Astrocyte of the cerebellum (primary cell): Measurements from ENCODE around the gene KCNG2.

ENCODE experiments used
- DNase-seq: peaks from one replicate; pipeline ENCODE4 v3.0.0-alpha.2; 2011; ENCODE audit warnings: low read depth
- H3K4me3 ChIP-seq: 2 replicates; pipeline ENCODE4 v1.5.1; 2011; ENCODE audit warnings: mild to moderate bottlenecking, low read depth, low read length, moderate library complexity
- CTCF ChIP-seq: IDR thresholded peaks from 2 replicates; pipeline ENCODE4 v1.5.1; 2012; ENCODE audit warnings: low read length, low read depth, moderate library complexity, mild to moderate bottlenecking; ENCODE audit errors: missing control alignments
- in situ Hi-C: cut with HindIII; loops from 2 replicates; pipeline ENCODE4 v1.10.0; 2017; ENCODE audit warnings: low sequenced_read_pairs

KCNG2 gene

GRCh38 chr18:79798999-79799370 is 1.2 kb downstream of the KCNG2 start:
- no peak for TF ChIP-seq CTCF
- H3K4me3 ChIP-seq = peak overlapping the region; percentile 27
- in situ Hi-C loops = no loop called here
- DNase-seq = no peak

GRCh38 chr18:79799619-79800370 is 2.1 kb downstream of the KCNG2 start:
- no peak for DNase-seq
- in situ Hi-C loops = no loop called here

GRCh38 chr18:79800371-79801180 is 2.8 kb downstream of the KCNG2 start:
- in situ Hi-C loops = no loop called here
- H3K4me3 ChIP-seq = no peak overlapping the region
- no peak for DNase-seq
- TF ChIP-seq CTCF = no peak

More at GRCh38 chr18:79799619-79800370, 2.1 kb downstream of the KCNG2 start:
- H3K4me3 ChIP-seq = no peak overlapping the region
- no peak for TF ChIP-seq CTCF

GRCh38 chr18:79801217-79801616 is 3.5 kb downstream of the KCNG2 start:
- TF ChIP-seq CTCF = no peak
- DNase-seq = no peak
- no peak overlapping the region for H3K4me3 ChIP-seq
- in situ Hi-C loops = no loop called here

GRCh38 chr18:79801641-79802040 is 3.9 kb downstream of the KCNG2 start:
- no peak for TF ChIP-seq CTCF
- no peak overlapping the region for H3K4me3 ChIP-seq
- in situ Hi-C loops = no loop called here
- DNase-seq = no peak

- no peak for DNase-seq
- H3K4me3 ChIP-seq = no peak overlapping the region
- TF ChIP-seq CTCF = no peak
- in situ Hi-C loops = no loop called here
Measured at GRCh38 chr18:79802298-79802697, 4.6 kb downstream of the KCNG2 start.
